Hair follicular keratinocyte (primary cell): ENCODE results near the gene TMEM101. TPM values are rescaled to one million over a fixed set of nuclear protein-coding genes. Genes with fewer than 3 reads are reported as not detected.

Experiments used
- total RNA-seq: library from RNA; depleted of rRNA; stranded (reverse); fragments of >200 nt; gene quantifications from 2 replicates; pipeline ENCODE4 v1.2.3, GENCODE V29; 2015

TMEM101 gene
- total RNA-seq, result 40.8 and 42.8 TPM in 2 replicates

DNA sequence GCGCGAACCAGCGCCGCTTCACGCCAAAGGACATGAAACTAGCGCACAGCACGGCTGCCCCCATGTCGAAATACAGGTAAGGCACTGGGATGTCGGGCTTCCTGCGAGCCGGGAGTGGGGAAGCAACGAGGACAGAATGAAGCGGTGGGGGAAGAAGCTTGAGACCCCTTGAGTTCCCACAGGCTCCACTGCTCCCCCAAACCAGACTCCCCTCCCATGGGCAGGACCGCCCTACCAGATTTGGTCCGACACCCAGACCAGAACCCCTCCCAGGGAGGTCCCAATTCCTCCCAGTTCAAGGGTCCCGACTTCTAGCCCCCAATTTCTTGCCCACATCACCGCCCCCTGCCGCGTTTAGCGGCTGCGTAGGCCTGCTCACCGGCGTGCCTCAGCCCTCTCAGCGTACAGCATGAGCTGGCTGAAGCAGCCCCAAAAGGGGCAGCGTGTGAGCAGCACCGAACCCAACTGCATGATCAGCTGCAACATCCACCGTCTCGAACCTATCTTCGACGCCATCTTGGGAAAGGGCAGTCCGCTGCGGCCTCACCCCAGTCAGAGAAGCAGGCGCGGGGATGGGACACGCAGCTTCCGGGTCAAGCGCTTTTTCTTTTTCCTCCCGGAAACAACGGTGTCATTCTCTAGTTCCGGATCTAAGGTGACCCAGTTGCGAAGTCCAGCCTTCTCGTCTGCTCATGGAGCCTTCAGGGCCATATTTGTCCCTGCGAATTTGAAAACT is at the start of gene TMEM101:
TSS of gene TMEM101 (minus strand) at position 527 of the 736 bp plus-strand sequence. CDS start at position 516, 11 bp downstream.

DNA sequence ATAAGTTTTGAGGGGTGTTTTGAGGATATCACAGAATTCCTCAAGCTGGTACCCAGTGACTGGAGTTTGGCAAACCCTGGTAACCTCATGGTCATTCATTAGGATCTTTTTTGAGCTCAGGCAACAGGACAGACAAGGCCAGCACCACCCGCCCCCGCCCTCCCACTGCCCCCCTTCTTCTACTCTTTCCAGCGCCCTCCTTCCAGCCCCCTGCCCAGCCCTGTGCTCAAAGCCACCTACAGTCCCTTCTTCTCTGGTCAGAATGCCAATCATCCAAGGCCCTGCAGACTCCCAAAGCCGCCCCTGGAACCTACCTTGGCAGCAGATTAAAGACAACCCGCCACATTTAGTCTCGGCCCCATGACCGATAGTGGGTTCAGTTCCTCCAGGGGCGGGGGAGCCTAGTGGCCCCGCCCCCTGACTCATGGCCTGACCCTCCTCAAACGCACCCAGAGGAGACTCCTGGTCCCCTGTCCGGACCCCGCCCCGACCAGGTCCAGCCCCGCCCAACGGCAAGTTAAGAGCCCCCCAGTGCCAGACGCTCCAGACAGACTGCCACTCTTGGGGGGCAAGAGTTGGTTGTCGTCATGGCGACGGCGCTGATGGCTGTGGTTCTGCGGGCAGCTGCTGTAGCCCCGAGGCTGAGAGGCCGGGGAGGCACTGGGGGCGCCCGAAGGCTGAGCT is 10.5 kb downstream of the TMEM101 start, which contains the start of gene NAGS:
TSS of gene NAGS (plus strand) at position 546 of the 684 bp plus-strand sequence. CDS start at position 588, 42 bp downstream.

Other genes with a start within 250 kb of the TMEM101 start
- gene DUSP3, start 236.0 kb downstream of the TMEM101 start, total RNA-seq, result 16.6 and 23.8 TPM in 2 replicates
- gene CFAP97D1, start 234.5 kb downstream of the TMEM101 start, total RNA-seq, result not detected in 2 replicates
- gene MPP3, start 181.8 kb downstream of the TMEM101 start, total RNA-seq, result 6.2 and 8.6 TPM in 2 replicates
- gene CD300LG, start 167.8 kb downstream of the TMEM101 start, total RNA-seq, result not detected in 2 replicates
- 0.31 and 0.61 TPM in 2 replicates for gene MPP2, start 107.4 kb downstream of the TMEM101 start, total RNA-seq
- 1.6 TPM in 1 of 2 replicates, not detected in the other for gene PPY, start 72.5 kb downstream of the TMEM101 start, total RNA-seq
- gene PYY, start 61.0 kb downstream of the TMEM101 start, total RNA-seq, result 0.11 TPM in 1 of 2 replicates, not detected in the other
- 17.1 TPM in 2 replicates for gene NAGS, start 10.3 kb downstream of the TMEM101 start, total RNA-seq
- gene LSM12, start 51.7 kb upstream of the TMEM101 start, total RNA-seq, result 55.6 and 59.4 TPM in 2 replicates
- 36.5 and 42.4 TPM in 2 replicates for gene G6PC3, start 55.8 kb upstream of the TMEM101 start, total RNA-seq
- gene HDAC5, start 108.7 kb upstream of the TMEM101 start, total RNA-seq, result 8.7 and 17.2 TPM in 2 replicates
- 2.8 and 7.8 TPM in 2 replicates for gene HROB, start 127.0 kb upstream of the TMEM101 start, total RNA-seq
- gene ASB16, start 155.7 kb upstream of the TMEM101 start, total RNA-seq, result not detected in 2 replicates
- gene TMUB2, start 172.0 kb upstream of the TMEM101 start, total RNA-seq, result 18.6 and 21.2 TPM in 2 replicates
- gene ATXN7L3, start 184.9 kb upstream of the TMEM101 start, total RNA-seq, result 47.5 and 55.4 TPM in 2 replicates
- gene UBTF, start 204.7 kb upstream of the TMEM101 start, total RNA-seq, result 28.7 and 34.2 TPM in 2 replicates